ENCODE data around the gene NDUFS4.
A peak's percentile ranks its signal among the peaks of the same experiment; 100 is the strongest.
"Not testable (repeated sequence)": the region's sequence is repeated elsewhere in the genome, so short reads cannot be mapped to it uniquely, and the experiment has no call there.

NDUFS4 gene

GRCh38 chr5:53575831-53576230 is 15.4 kb downstream of the NDUFS4 start:
- DNase-seq = peak; percentile 66

- no peak for DNase-seq
Observed at GRCh38 chr5:53576674-53577073, 16.2 kb downstream of the NDUFS4 start.

DNA sequence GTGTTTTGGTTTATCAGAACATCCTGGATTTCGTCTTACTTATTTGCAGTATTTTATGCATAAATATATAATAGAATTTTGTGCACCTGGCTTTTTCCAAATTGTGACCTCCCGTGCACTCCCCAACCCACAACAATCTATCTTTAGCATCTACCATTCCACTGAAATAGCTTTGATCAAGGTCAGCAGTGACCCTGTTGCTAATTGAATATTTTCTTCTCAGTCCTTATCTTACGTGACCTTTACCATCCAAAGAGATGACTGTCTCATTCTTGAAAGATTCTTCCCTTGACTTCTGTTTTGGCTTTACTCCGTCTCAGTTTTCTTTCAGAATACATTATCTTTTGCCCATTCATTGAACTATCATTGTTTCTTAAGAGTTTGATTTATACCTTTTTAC is 18.4 kb downstream of the NDUFS4 start:
- DNase-seq = no peak

GRCh38 chr5:53580547-53580946 is 20.1 kb downstream of the NDUFS4 start:
- no peak for DNase-seq

GRCh38 chr5:53582225-53582624 is 21.8 kb downstream of the NDUFS4 start:
- no peak for DNase-seq

DNA sequence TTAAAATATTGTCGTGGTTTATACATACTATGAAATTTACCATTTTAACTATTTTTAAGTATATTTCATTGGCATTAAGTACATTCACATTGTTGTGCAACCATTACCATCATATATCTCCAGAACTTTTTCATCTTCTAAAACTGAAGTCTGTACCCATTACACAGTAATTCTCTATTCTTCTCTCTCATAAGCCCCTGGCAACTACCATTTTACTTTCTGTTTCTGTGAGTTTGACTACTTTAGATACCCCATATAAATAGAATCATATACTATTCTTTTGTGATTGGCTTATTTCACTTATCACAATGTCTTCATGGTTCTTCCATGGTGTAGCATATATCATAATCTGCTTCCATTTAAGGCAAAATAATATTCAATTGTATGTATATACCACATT is 30.3 kb downstream of the NDUFS4 start:
- no peak for DNase-seq

DNA sequence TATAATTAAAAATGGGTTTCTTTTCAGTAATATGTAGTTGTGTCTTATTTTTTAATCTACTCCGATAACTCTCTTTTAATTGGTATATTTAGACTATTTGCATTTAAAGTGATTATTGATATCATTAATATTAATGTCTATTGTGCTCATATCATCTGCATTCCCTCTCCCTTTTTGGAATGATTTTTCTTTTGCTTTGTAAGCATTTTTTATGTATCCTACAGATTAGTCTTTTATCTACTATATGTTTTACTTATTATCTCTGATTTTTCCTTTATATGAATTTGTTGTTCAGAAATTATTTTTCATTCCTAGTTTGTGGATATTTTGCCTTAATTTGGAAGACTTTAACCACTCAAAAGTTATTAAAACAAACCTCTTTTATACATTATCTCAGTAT is 34.0 kb downstream of the NDUFS4 start:
- no peak for DNase-seq

GRCh38 chr5:53597894-53598293 is 37.5 kb downstream of the NDUFS4 start:
- DNase-seq = no peak

- DNase-seq = peak; percentile 22
Observed at GRCh38 chr5:53601570-53601969, 41.1 kb downstream of the NDUFS4 start.

- no peak for DNase-seq
Observed at GRCh38 chr5:53603009-53603687, 42.7 kb downstream of the NDUFS4 start.

GRCh38 chr5:53604309-53604708 is 43.9 kb downstream of the NDUFS4 start:
- no peak for DNase-seq

DNA sequence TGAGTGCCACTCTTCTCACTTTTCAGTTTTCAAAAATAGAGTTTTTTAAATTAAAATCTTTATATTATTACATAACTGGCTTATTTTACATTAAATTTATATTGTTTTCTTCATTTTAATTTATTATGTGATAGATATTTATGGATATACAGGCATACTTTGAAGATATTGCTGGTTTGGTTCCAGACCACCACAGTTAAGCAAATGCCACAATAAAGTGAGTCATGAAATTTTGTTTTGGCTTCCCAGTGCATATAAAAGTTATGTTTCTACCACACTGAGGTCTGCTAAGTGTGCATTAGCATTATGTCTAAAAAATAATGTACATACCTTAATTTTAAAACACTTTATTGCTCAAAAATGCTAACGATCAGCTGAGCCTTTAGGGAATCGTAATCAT is 47.4 kb downstream of the NDUFS4 start:
- peak; percentile 51 for DNase-seq

- DNase-seq = not testable (repeated sequence)
Observed at GRCh38 chr5:53608897-53609296, 48.5 kb downstream of the NDUFS4 start.

DNA sequence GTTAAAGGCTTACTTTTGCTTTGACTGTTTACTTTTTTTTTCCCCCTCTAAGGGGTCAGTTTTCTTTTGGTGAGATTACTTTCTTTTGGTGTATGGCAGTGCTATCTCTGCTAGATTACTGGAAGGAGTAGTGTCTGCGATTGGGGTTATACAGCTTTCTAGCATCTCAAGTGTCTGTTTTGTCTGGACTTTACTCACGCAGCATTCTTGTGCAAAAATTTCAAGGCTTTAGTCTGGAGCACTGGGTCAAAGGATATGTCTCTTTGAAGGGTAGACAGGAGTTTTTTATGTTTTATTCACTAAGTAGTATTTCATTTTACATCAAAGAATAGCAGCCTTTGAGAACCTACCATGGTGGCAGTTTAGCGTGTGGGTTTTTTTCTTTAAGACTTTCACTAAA is 52.6 kb downstream of the NDUFS4 start:
- DNase-seq = no peak

- no peak for DNase-seq
Observed at GRCh38 chr5:53613536-53613935, 53.1 kb downstream of the NDUFS4 start.

GRCh38 chr5:53614376-53614885 is 54.0 kb downstream of the NDUFS4 start:
- no peak for DNase-seq

DNA sequence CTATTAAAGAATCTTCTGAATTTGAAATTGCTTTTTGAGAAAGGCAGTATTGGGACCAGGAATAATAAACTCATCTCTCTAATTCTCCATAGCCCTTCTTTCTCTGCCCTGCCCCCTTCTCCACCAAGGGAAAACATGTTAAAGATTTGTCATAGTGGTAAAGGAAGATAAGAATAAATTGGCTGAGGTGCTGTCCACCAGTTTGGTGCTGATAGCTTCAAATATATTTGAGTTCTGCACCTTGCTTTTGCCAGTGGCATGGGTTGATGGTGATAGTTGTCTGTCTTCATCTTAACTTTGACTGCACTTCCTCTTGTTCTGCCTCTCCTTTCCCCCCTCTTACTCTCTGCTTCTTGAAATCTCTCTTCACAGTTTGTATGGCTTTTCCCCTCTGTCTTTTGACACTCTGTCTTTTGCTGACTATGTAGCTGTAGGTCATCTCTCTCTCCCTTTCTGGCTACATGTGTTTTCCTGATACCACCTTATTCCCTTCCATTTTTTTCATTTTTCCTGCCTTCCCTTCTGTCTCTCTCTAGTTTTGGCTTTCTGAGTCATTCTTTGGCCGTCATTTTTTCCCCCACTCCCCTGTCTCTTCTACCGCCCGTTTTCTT is 56.6 kb downstream of the NDUFS4 start:
- DNase-seq = peak; percentile 4

DNA sequence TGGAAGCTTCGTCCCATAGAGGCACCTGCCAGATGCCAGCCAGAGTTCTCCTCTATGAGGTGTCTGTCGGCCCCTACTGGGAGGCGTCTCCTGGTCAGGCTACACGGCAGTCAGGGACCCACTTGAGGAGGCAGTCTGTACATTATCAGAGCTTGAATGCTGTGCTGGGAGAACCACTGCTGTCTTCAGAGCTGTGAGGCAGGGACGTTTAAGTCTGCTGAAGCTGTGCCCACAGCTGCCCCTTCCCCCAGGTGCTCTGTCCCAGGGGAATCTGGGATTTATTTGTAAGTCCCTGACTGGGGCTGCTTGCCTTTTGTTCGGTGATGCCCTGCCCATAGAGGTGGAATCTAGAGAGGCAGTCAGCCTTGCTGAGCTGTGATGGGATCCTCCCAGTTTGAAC is 70.8 kb downstream of the NDUFS4 start:
- no peak for DNase-seq

- DNase-seq = peak; percentile 61
Observed at GRCh38 chr5:53642061-53642460, 81.6 kb downstream of the NDUFS4 start.

DNA sequence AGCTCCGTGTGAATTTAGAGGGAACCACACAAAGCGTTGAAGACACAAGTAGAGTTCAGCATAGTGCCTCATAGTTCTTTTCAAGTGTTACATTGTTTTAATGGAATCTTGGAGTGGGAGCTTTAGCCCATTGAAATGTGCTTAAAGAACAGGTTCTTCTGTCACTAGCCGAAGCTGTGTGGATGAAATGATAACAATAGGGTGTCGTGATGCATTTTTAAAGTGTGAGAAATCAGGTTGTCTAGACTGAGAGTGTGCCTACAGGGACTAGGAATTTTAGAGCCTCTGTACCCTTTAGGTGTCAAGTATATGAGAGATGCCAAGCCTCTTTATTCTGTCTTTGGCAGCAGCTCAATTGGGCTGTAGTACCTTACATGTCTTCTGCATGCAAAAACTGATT is 83.0 kb downstream of the NDUFS4 start:
- DNase-seq = no peak

DNA sequence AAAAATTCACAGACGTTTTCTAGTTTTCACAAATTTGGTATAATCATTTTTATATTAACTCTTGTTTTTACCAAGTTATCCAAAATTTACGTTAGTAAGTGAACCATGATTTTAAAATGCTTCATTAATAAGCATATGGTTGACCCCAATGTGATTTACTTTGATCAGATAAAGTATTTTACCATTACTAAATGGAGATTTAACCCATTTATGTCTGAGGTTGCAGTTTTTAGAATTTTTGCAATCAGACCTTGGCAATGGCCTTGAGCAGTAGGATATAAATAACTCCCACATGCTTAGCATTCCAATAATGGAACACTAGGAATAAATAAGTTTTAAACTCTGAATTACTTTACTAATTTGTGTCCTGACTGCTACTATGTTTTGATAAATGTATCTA is 84.6 kb downstream of the NDUFS4 start:
- DNase-seq = no peak

DNA sequence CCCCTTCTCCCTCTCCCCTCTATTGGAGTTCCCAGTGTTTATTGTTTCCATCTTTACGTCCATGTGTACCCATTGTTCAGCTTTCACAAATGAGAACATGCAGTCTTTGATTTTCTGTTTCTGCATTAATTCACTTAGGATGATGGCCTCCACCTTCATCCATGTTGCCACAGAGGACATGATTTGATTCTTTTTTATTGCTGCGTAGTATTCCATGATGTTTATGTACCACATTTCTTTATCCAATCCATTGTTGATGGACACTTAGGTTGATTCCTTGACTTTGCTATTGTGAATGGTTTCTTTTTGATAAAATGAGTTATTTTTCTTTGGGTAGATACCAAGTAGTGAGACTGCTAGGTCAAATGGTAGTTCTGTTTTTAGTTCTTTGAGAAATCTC is 88.9 kb downstream of the NDUFS4 start:
- no peak for DNase-seq

- not testable (repeated sequence) for DNase-seq
Observed at GRCh38 chr5:53660573-53660972, 100.1 kb downstream of the NDUFS4 start.

DNA sequence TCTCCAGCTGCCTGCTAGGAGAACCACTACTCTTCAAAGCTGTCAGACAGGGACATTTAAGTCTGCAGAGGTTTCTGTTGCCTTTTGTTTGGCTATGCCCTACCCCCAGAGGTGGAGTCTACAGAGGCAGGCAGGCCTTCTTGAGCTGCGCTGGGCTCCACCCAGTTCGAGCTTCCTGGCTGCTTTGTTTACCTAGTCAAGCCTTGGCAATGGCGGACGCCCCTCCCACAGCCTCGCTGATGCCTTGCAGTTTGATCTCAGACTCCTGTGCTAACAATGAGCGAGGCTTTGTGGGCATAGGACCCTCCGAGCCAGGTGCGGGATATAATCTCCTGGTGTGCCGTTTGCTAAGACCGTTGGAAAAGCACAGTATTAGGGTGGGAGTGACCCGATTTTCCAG is 104.9 kb downstream of the NDUFS4 start:
- not testable (repeated sequence) for DNase-seq

DNA sequence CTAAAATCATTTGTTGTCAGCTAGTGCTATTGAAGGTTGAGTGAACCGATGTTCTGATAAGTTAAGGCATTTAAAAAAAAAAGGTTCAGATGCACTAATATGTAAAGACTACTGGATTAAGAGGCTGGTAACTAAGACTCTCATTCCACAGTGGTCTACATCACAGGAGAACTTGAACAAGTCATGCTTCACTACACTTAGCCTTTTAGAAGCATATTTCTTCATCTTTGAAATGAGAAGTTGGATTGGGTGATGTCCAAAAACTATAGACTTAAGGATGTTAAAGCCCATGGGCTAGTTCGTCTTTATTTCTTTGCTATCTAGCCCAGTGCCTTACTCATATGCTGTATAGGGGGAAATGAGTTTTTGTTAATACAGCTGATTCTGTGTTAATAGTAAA is 107.2 kb downstream of the NDUFS4 start:
- no peak for DNase-seq
